HepG2 (cell line): Measurements from ENCODE around the gene TPX2. TPM values are rescaled to one million over a fixed set of nuclear protein-coding genes. Genes with fewer than 3 reads are reported as not detected.
A peak's percentile ranks its signal among the peaks of the same experiment; 100 is the strongest.

Source experiments
- BORCS8-MEF2B ChIP-seq: sonication (generic); formaldehyde crosslinking; IDR thresholded peaks from 2 replicates; pipeline ENCODE4 v1.8.0; 2022; ENCODE audit warnings: mild to moderate bottlenecking, missing genetic modification reagents
- CBX5 ChIP-seq: sonication (generic); formaldehyde crosslinking; IDR thresholded peaks from 2 replicates; pipeline ENCODE4 v1.4.0; 2020; ENCODE audit warnings: missing genetic modification reagents, borderline replicate concordance
- CEBPB ChIP-seq: IDR thresholded peaks from 2 replicates; pipeline ENCODE4 v1.6.1; 2011; ENCODE audit warnings: low read depth, low read length, improper control_type of control experiment, borderline replicate concordance
- FOXC1 ChIP-seq: sonication (generic); formaldehyde crosslinking; IDR thresholded peaks from 2 replicates; pipeline ENCODE4 v1.8.0; 2022; ENCODE audit warnings: mild to moderate bottlenecking, missing genetic modification reagents, borderline replicate concordance
- GTF2F1 ChIP-seq: fragments of 150-350 bp; IDR thresholded peaks from 2 replicates; pipeline ENCODE4 v1.6.1; 2014; ENCODE audit warnings: low read length
- HNRNPLL ChIP-seq: fragments of 200-400 bp; formaldehyde crosslinking; IDR thresholded peaks from 2 replicates; pipeline ENCODE4 v1.6.1; 2017; ENCODE audit warnings: mild to moderate bottlenecking, low read depth, low read length; ENCODE audit not compliant: poor library complexity, severe bottlenecking
- HOXD1 ChIP-seq: sonication (generic); formaldehyde crosslinking; IDR thresholded peaks from 2 replicates; pipeline ENCODE4 v1.5.0; 2020; ENCODE audit warnings: missing genetic modification reagents
- KLF9 ChIP-seq: IDR thresholded peaks from 2 replicates; pipeline ENCODE4 v1.6.1; 2016; ENCODE audit warnings: low read depth
- MEIS1 ChIP-seq: sonication (generic); formaldehyde crosslinking; IDR thresholded peaks from 2 replicates; pipeline ENCODE4 v1.9.0; 2021; ENCODE audit warnings: mild to moderate bottlenecking, missing genetic modification reagents, moderate library complexity, borderline replicate concordance
- NCOR1 ChIP-seq: fragments of 200-600 bp; sonication (generic); IDR thresholded peaks from 2 replicates; pipeline ENCODE4 v1.7.0; 2017; ENCODE audit warnings: antibody characterized with exemption, low read length, borderline replicate concordance
- NR2F6 ChIP-seq, 2 experiments: IDR thresholded peaks; 2 replicates each; pipeline ENCODE4 v1.6.1; 2016; ENCODE audit warnings: antibody characterized with exemption in 1 of 2, mild to moderate bottlenecking in 1 of 2
- NRL ChIP-seq: sonication (generic); formaldehyde crosslinking; IDR thresholded peaks from 2 replicates; pipeline ENCODE4 v1.5.0; 2020; ENCODE audit warnings: missing genetic modification reagents, mild to moderate bottlenecking, moderate library complexity, borderline replicate concordance
- POLR2G ChIP-seq: fragments of 200-400 bp; formaldehyde crosslinking; IDR thresholded peaks from 2 replicates; pipeline ENCODE4 v1.6.1; 2018; ENCODE audit warnings: mild to moderate bottlenecking, low read depth, low read length, moderate library complexity
- RFXAP ChIP-seq: sonication (generic); formaldehyde crosslinking; IDR thresholded peaks from 2 replicates; pipeline ENCODE4 v1.4.0; 2020; ENCODE audit warnings: missing genetic modification reagents, borderline replicate concordance
- SMAD3 ChIP-seq: sonication (generic); formaldehyde crosslinking; IDR thresholded peaks from 2 replicates; pipeline ENCODE4 v1.4.0; 2020; ENCODE audit warnings: missing genetic modification reagents
- SOX5 ChIP-seq: IDR thresholded peaks from 2 replicates; pipeline ENCODE4 v1.6.1; 2016; ENCODE audit warnings: borderline replicate concordance
- TEAD2 ChIP-seq: sonication (generic); formaldehyde crosslinking; IDR thresholded peaks from 2 replicates; pipeline ENCODE4 v1.9.0; 2021; ENCODE audit warnings: missing genetic modification reagents
- ZBTB21 ChIP-seq: sonication (generic); formaldehyde crosslinking; IDR thresholded peaks from 2 replicates; pipeline ENCODE4 v1.4.0; 2020; ENCODE audit warnings: missing genetic modification reagents
- ZNF709 ChIP-seq: sonication (generic); formaldehyde crosslinking; IDR thresholded peaks from 2 replicates; pipeline ENCODE4 v1.5.0; 2020; ENCODE audit warnings: mild to moderate bottlenecking, missing genetic modification reagents
- ZNF724P ChIP-seq: sonication (generic); formaldehyde crosslinking; IDR thresholded peaks from 2 replicates; pipeline ENCODE4 v1.8.0; 2022; ENCODE audit warnings: missing genetic modification reagents, borderline replicate concordance
- ZSCAN12 ChIP-seq: sonication (generic); formaldehyde crosslinking; IDR thresholded peaks from 2 replicates; pipeline ENCODE4 v1.9.0; 2021; ENCODE audit warnings: mild to moderate bottlenecking, missing genetic modification reagents
- polyA plus RNA-seq, 8 experiments: library from polyadenylated mRNA; depleted of rRNA in 3 of 8; stranded (reverse) in 7 of 8; unstranded in 1 of 8; fragments of >200 nt; fragmentation: Illumina TruSeq in 4 of 8; extraction: Trizol in 4 of 8; gene quantifications; 2 replicates each; pipeline versions ENCODE4 v1.2.1 to v1.2.3, GENCODE V29; 2011 to 2016; ENCODE audit warnings: low read depth in 4 of 8, missing spikeins in 1 of 8, mixed read lengths in 1 of 8; ENCODE audit not compliant: insufficient read depth in 1 of 8
- total RNA-seq, 5 experiments: library from RNA; depleted of rRNA; stranded (reverse); fragments of >200 nt; fragmentation: Illumina TruSeq; extraction: Trizol; gene quantifications; 2 replicates each; pipeline ENCODE4 v1.2.3, GENCODE V29; 2016; ENCODE audit warnings: low read depth in 1 of 5
- TF ChIP-seq, protein P1 (sequence below): sonication (generic); formaldehyde crosslinking; IDR thresholded peaks from 2 replicates; pipeline ENCODE4 v1.4.0; 2020; ENCODE audit warnings: low read depth, mild to moderate bottlenecking, missing genetic modification reagents
- TF ChIP-seq, protein P2 (sequence below): sonication (generic); formaldehyde crosslinking; IDR thresholded peaks from 2 replicates; pipeline ENCODE4 v1.4.0; 2020; ENCODE audit warnings: missing genetic modification reagents
- TF ChIP-seq, protein P3 (sequence below): sonication (generic); formaldehyde crosslinking; IDR thresholded peaks from 2 replicates; pipeline ENCODE4 v1.8.0; 2022; ENCODE audit warnings: missing genetic modification reagents, low read depth, mild to moderate bottlenecking, borderline replicate concordance
- TF ChIP-seq, protein P4 (sequence below): sonication (generic); formaldehyde crosslinking; IDR thresholded peaks from 2 replicates; pipeline ENCODE4 v1.8.1; 2023; ENCODE audit warnings: mild to moderate bottlenecking, missing genetic modification reagents
- TF ChIP-seq, protein P5 (sequence below): sonication (generic); formaldehyde crosslinking; IDR thresholded peaks from 2 replicates; pipeline ENCODE4 v1.8.0; 2022; ENCODE audit warnings: mild to moderate bottlenecking, missing genetic modification reagents, borderline replicate concordance

Gene TPX2
- total and polyA plus RNA-seq, 2 of the 13 experiments (the other 11 are each of a cell fraction or from before 2014, with no cell fraction given), result 34.3 to 124 TPM

DNA sequence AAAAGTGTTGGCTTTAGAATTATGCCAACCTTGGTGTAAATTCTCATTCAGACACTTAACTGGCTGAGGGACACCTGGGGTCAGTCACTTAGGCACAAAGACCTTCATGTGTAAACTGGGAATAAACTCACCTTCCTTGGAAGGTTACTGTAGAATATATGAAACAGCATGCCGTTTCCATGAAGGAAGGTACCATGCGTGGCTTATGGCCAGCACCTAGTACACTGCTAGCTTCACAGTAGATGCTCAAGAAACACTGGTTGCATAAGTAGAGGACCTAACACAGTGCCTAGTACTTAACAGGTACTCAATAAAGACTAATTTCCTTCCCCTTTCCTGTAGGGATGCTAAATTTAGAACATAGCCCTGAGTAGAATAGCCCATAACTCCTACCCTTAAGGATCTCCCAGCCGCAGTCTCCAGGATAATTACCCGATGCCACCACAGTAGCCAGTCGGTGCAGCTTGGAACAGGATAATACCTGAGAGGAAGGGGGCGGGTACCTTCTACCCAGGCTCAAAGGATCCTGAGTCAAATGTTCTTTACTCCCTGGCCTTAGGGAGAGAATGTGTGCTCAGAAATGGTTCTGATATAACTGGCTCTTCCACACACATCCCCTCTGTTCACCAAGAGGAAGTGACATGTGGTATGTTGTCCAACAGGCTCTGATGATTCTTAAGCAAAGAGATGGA, 20.0 kb upstream of the TPX2 start (continued):
- TF ChIP-seq, protein P1, sequence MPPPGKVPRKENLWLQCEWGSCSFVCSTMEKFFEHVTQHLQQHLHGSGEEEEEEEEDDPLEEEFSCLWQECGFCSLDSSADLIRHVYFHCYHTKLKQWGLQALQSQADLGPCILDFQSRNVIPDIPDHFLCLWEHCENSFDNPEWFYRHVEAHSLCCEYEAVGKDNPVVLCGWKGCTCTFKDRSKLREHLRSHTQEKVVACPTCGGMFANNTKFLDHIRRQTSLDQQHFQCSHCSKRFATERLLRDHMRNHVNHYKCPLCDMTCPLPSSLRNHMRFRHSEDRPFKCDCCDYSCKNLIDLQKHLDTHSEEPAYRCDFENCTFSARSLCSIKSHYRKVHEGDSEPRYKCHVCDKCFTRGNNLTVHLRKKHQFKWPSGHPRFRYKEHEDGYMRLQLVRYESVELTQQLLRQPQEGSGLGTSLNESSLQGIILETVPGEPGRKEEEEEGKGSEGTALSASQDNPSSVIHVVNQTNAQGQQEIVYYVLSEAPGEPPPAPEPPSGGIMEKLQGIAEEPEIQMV (CRISPR knock-in tag), result no peak
- TF ChIP-seq KLF9 (CRISPR knock-in tag) (no peak), ZNF709 (no peak), ZBTB21 (CRISPR knock-in tag) (no peak), MEIS1 (CRISPR knock-in tag) (no peak), POLR2G (peak; percentile 10; the same call in 1 of the 2 replicates), NRL (no peak), FOXC1 (CRISPR knock-in tag) (no peak), NCOR1 (no peak), NR2F6 (IDR thresholded peaks at IDR 0.05) (no peak), NR2F6 (CRISPR knock-in tag; IDR thresholded peaks at IDR 0.05) (no peak), ZNF724P (CRISPR knock-in tag) (0 out of 2 replicates have a peak, but pooled peaks have one; percentile 32), CBX5 (CRISPR knock-in tag) (no peak), TEAD2 (CRISPR knock-in tag) (no peak), HOXD1 (CRISPR knock-in tag) (no peak), GTF2F1 (no peak), SOX5 (CRISPR knock-in tag) (no peak), ZSCAN12 (CRISPR knock-in tag) (no peak), BORCS8-MEF2B (CRISPR knock-in tag) (no peak), CEBPB (no peak), SMAD3 (CRISPR knock-in tag) (no peak), HNRNPLL (no peak), RFXAP (no peak)
- TF ChIP-seq, protein P2, sequence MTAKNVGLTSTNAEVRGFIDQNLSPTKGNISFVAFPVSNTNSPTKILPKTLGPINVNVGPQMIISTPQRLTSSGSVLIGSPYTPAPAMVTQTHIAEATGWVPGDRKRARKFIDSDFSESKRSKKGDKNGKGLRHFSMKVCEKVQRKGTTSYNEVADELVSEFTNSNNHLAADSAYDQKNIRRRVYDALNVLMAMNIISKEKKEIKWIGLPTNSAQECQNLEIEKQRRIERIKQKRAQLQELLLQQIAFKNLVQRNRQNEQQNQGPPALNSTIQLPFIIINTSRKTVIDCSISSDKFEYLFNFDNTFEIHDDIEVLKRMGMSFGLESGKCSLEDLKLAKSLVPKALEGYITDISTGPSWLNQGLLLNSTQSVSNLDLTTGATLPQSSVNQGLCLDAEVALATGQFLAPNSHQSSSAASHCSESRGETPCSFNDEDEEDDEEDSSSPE (CRISPR knock-in tag), result no peak
- TF ChIP-seq, protein P3, sequence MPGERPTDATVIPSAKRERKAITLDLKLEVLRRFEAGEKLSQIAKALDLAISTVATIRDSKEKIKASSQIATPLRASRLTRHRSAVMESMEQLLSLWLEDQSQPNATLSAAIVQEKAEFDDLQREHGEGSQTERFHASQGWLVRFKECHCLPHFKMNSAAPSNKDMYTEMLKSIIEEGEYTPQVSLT (CRISPR knock-in tag), result no peak
- TF ChIP-seq, protein P4, sequence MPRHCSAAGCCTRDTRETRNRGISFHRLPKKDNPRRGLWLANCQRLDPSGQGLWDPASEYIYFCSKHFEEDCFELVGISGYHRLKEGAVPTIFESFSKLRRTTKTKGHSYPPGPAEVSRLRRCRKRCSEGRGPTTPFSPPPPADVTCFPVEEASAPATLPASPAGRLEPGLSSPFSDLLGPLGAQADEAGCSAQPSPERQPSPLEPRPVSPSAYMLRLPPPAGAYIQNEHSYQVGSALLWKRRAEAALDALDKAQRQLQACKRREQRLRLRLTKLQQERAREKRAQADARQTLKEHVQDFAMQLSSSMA (CRISPR knock-in tag), result no peak; the same call in 1 of the 2 replicates
- TF ChIP-seq, protein P5, sequence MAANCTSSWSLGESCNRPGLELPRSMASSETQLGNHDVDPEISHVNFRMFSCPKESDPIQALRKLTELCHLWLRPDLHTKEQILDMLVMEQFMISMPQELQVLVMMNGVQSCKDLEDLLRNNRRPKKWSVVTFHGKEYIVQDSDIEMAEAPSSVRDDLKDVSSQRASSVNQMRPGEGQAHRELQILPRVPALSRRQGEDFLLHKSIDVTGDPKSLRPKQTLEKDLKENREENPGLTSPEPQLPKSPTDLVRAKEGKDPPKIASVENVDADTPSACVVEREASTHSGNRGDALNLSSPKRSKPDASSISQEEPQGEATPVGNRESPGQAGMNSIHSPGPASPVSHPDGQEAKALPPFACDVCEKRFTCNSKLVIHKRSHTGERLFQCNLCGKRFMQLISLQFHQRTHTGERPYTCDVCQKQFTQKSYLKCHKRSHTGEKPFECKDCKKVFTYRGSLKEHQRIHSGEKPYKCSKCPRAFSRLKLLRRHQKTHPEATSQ (CRISPR knock-in tag), result no peak; the same call in 1 of the 2 replicates
